Measurements from ENCODE around the gene DTX1.

DNA sequence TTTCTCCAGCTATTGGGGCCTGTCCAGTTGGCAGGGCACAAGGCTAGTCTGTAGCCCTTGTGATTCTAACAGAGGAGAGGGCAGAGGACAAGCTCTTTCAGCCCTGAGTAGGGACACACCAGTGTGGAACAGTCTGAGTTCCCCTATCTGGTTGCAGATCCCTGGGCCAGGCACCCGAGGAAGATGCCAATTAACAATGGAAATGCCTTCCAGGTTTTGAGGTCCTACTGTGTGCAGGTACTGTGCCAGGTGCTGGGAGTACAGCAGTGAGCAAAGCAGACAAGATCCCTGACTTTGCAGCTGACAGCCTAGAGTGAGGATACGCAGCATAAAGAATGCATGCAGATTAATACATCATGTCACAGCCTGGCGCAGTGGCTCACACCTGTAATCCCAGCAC, 17.1 kb downstream of the DTX1 start:
- no peak for TF ChIP-seq KDM2A (CRISPR knock-in tag; IDR thresholded peaks at IDR 0.05; ENCODE audit: borderline replicate concordance, low read depth)
- TF ChIP-seq, protein P1, sequence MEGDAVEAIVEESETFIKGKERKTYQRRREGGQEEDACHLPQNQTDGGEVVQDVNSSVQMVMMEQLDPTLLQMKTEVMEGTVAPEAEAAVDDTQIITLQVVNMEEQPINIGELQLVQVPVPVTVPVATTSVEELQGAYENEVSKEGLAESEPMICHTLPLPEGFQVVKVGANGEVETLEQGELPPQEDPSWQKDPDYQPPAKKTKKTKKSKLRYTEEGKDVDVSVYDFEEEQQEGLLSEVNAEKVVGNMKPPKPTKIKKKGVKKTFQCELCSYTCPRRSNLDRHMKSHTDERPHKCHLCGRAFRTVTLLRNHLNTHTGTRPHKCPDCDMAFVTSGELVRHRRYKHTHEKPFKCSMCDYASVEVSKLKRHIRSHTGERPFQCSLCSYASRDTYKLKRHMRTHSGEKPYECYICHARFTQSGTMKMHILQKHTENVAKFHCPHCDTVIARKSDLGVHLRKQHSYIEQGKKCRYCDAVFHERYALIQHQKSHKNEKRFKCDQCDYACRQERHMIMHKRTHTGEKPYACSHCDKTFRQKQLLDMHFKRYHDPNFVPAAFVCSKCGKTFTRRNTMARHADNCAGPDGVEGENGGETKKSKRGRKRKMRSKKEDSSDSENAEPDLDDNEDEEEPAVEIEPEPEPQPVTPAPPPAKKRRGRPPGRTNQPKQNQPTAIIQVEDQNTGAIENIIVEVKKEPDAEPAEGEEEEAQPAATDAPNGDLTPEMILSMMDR (CRISPR knock-in tag; IDR thresholded peaks at IDR 0.05) = no peak
- no peak for TF ChIP-seq CREB1 (IDR thresholded peaks at IDR 0.05)
- no peak for TF ChIP-seq CREB1 (CRISPR knock-in tag; IDR thresholded peaks at IDR 0.05)
- TF ChIP-seq, protein P2, sequence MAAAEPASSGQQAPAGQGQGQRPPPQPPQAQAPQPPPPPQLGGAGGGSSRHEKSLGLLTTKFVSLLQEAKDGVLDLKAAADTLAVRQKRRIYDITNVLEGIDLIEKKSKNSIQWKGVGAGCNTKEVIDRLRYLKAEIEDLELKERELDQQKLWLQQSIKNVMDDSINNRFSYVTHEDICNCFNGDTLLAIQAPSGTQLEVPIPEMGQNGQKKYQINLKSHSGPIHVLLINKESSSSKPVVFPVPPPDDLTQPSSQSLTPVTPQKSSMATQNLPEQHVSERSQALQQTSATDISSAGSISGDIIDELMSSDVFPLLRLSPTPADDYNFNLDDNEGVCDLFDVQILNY (CRISPR knock-in tag; conservative IDR thresholded peaks at IDR 0.05) = no peak
- no peak for TF ChIP-seq SIN3A (IDR thresholded peaks at IDR 0.05; ENCODE audit: borderline replicate concordance, low read depth, low read length)
- TF ChIP-seq EZH2 (conservative IDR thresholded peaks at IDR 0.05; ENCODE audit: low read depth, low read length) = no peak
- TF ChIP-seq, protein P3, sequence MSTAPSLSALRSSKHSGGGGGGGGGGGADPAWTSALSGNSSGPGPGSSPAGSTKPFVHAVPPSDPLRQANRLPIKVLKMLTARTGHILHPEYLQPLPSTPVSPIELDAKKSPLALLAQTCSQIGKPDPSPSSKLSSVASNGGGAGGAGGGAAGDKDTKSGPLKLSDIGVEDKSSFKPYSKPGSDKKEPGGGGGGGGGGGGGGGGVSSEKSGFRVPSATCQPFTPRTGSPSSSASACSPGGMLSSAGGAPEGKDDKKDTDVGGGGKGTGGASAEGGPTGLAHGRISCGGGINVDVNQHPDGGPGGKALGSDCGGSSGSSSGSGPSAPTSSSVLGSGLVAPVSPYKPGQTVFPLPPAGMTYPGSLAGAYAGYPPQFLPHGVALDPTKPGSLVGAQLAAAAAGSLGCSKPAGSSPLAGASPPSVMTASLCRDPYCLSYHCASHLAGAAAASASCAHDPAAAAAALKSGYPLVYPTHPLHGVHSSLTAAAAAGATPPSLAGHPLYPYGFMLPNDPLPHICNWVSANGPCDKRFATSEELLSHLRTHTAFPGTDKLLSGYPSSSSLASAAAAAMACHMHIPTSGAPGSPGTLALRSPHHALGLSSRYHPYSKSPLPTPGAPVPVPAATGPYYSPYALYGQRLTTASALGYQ (CRISPR knock-in tag; IDR thresholded peaks at IDR 0.05) = no peak

All from HepG2 (cell line).